Panc1 (cell line): ENCODE data around the gene SUN1. TPM values are rescaled to one million over a fixed set of nuclear protein-coding genes. Genes with fewer than 3 reads are reported as not detected.

ENCODE experiments used
- ATAC-seq: fragments of 200-7000 bp; cut with Tn5 transposase; 2 replicates; pipeline ENCODE4 v1.9.1; 2020; ENCODE audit warnings: mild to moderate bottlenecking, moderate library complexity
- BruUV-seq: library from RNA; stranded (reverse); fragments of 400-500 nt; replicated peaks from 2 replicates; lab custom pipeline; 2021; lab: Mats Ljungman, UMichigan
- CTCF ChIA-PET: fragments of 300-600 bp; sonication (Branson Sonifier 250); formaldehyde crosslinking; loops from one replicate; lab custom pipeline; 2022; ENCODE audit warnings: antibody characterized with exemption; lab: Charles Lee
- POLR2A ChIA-PET: fragments of 300-600 bp; sonication (Branson Sonifier 250); formaldehyde crosslinking; loops from one replicate; lab custom pipeline; 2022; ENCODE audit warnings: antibody characterized with exemption; lab: Charles Lee
- DNase-seq: peaks from one replicate; pipeline ENCODE4 v3.0.0-alpha.2; 2010; ENCODE audit warnings: low read depth, low spot score
- H3K27ac ChIP-seq: 2 replicates; pipeline ENCODE4 v1.5.1; 2011; ENCODE audit warnings: mild to moderate bottlenecking, low read length, inconsistent platforms
- H3K27me3 ChIP-seq: fragments of 200-500 bp; sonication (Bioruptor generic); 2 replicates; pipeline ENCODE4 v1.6.0; 2014; ENCODE audit warnings: low read length, inconsistent platforms; ENCODE audit not compliant: control insufficient read depth, insufficient read depth
- H3K36me3 ChIP-seq: fragments of 200-500 bp; sonication (Bioruptor generic); 2 replicates; pipeline ENCODE4 v1.5.1; 2014; ENCODE audit warnings: inconsistent platforms, mild to moderate bottlenecking, low read length, moderate library complexity; ENCODE audit not compliant: control insufficient read depth, insufficient read depth
- H3K4me1 ChIP-seq: 2 replicates; pipeline ENCODE4 v1.5.1; 2011; ENCODE audit warnings: inconsistent platforms, mild to moderate bottlenecking, low read length, moderate library complexity; ENCODE audit not compliant: control insufficient read depth, insufficient read depth
- H3K4me3 ChIP-seq, 2 experiments: 2 replicates each; pipeline ENCODE4 v1.5.1; 2011 to 2012; ENCODE audit warnings: low read depth in 2 of 2, low read length in 2 of 2, mild to moderate bottlenecking in 2 of 2, inconsistent platforms in 1 of 2, moderate library complexity in 1 of 2
- H3K9me3 ChIP-seq: fragments of 200-500 bp; sonication (Bioruptor generic); 2 replicates; pipeline ENCODE4 v1.5.1; 2014; ENCODE audit warnings: low read depth, mild to moderate bottlenecking, inconsistent platforms, low read length, moderate library complexity; ENCODE audit not compliant: control insufficient read depth, insufficient read depth
- POLR2AphosphoS5 ChIP-seq: IDR thresholded peaks from 2 replicates; pipeline ENCODE4 v1.6.1; 2012; ENCODE audit warnings: mild to moderate bottlenecking, low read depth, low read length, moderate library complexity
- SIN3A ChIP-seq: IDR thresholded peaks from 2 replicates; pipeline ENCODE4 v1.6.1; 2012; ENCODE audit warnings: low read depth, mild to moderate bottlenecking, low read length, moderate library complexity, borderline replicate concordance; ENCODE audit not compliant: insufficient read depth
- TCF7L2 ChIP-seq: IDR thresholded peaks from 2 replicates; pipeline ENCODE4 v1.6.1; 2011; ENCODE audit warnings: mild to moderate bottlenecking, low read depth, low read length, inconsistent platforms
- in situ Hi-C: cut with HindIII; loops from 2 replicates; pipeline ENCODE4 v1.10.0; 2016; ENCODE audit warnings: low sequenced_read_pairs, low pct_unique_long_range_greater_than_20kb
- intact Hi-C: fragments of 100-400 bp; cut with micrococcal nuclease; formaldehyde crosslinking; loops from one replicate; pipeline ENCODE4 v1.10.0; 2022; ENCODE audit not compliant: unreplicated experiment
- total RNA-seq: library from RNA; stranded (reverse); gene quantifications from one replicate; pipeline ENCODE4 v1.2.1, GENCODE V29; 2021; ENCODE audit not compliant: unreplicated experiment
- TF ChIP-seq, protein P1 (sequence below): fragments of 450-650 bp; IDR thresholded peaks from 2 replicates; pipeline ENCODE4 v1.5.1; 2017; ENCODE audit warnings: mild to moderate bottlenecking
- TF ChIP-seq, protein P2 (sequence below), 2 experiments: IDR thresholded peaks; 2 replicates each; pipeline ENCODE4 v1.6.1; 2011 to 2012; ENCODE audit warnings: low read depth in 2 of 2, control low read depth in 1 of 2, low read length in 1 of 2, mild to moderate bottlenecking in 1 of 2, moderate library complexity in 1 of 2; ENCODE audit not compliant: insufficient read depth in 1 of 2

SUN1 gene
- total RNA-seq, 1 experiment from 2014 or later, result 244 TPM

DNA sequence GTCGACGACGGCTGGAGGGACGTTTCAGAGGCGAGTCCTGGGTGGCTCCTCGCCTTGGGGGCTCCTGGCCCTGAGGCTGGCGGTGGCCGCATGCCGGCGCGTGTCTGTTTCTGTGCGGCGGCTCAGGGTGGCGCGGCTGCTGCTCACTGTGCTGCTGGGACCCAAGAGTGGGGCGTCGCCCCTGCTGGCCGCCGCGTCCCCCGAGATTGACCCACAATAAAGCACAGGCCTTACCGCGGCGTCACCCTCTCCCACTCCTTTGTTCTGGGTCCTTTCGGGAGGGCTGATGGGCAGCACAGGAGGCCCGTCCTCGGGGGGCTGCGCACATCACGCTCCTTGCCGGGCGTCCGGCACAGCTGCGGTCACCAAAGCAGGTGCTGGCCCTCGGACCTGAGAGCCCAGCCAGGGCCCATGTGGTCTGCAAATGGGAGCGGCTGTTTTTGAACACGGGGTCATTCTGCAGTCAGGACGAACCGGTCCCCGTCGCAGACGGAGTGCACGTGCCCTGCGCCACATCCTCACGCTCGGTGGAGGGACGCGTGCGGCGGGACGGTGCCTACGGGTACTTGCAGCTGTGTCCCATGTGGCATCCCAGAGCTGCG lies 63.3 kb downstream of the SUN1 start:
- ATAC-seq (no peak), DNase-seq (no peak)
- Histone ChIP-seq H3K9me3 (no peaks in the 10 kb centered on the region), H3K27me3 (no peaks in the 10 kb centered on the region), H3K4me1 (peaks cover 4% of the 10 kb centered on the region), H3K27ac (no peak overlapping the region), H3K4me3 (no peak overlapping the region), H3K36me3 (peaks cover 3% of the 10 kb centered on the region; the same call in 1 of the 2 replicates)
- BruUV-seq, result no TSS peak
- TF ChIP-seq, protein P1, sequence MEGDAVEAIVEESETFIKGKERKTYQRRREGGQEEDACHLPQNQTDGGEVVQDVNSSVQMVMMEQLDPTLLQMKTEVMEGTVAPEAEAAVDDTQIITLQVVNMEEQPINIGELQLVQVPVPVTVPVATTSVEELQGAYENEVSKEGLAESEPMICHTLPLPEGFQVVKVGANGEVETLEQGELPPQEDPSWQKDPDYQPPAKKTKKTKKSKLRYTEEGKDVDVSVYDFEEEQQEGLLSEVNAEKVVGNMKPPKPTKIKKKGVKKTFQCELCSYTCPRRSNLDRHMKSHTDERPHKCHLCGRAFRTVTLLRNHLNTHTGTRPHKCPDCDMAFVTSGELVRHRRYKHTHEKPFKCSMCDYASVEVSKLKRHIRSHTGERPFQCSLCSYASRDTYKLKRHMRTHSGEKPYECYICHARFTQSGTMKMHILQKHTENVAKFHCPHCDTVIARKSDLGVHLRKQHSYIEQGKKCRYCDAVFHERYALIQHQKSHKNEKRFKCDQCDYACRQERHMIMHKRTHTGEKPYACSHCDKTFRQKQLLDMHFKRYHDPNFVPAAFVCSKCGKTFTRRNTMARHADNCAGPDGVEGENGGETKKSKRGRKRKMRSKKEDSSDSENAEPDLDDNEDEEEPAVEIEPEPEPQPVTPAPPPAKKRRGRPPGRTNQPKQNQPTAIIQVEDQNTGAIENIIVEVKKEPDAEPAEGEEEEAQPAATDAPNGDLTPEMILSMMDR, result no peak
- TF ChIP-seq, protein P2, sequence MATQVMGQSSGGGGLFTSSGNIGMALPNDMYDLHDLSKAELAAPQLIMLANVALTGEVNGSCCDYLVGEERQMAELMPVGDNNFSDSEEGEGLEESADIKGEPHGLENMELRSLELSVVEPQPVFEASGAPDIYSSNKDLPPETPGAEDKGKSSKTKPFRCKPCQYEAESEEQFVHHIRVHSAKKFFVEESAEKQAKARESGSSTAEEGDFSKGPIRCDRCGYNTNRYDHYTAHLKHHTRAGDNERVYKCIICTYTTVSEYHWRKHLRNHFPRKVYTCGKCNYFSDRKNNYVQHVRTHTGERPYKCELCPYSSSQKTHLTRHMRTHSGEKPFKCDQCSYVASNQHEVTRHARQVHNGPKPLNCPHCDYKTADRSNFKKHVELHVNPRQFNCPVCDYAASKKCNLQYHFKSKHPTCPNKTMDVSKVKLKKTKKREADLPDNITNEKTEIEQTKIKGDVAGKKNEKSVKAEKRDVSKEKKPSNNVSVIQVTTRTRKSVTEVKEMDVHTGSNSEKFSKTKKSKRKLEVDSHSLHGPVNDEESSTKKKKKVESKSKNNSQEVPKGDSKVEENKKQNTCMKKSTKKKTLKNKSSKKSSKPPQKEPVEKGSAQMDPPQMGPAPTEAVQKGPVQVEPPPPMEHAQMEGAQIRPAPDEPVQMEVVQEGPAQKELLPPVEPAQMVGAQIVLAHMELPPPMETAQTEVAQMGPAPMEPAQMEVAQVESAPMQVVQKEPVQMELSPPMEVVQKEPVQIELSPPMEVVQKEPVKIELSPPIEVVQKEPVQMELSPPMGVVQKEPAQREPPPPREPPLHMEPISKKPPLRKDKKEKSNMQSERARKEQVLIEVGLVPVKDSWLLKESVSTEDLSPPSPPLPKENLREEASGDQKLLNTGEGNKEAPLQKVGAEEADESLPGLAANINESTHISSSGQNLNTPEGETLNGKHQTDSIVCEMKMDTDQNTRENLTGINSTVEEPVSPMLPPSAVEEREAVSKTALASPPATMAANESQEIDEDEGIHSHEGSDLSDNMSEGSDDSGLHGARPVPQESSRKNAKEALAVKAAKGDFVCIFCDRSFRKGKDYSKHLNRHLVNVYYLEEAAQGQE (IDR thresholded peaks at IDR 0.05; ENCODE audit: insufficient read depth in 1 of 2, low read depth in 2 of 2, low read length in 1 of 2), result no peak
- no peak for TF ChIP-seq TCF7L2
- TF ChIP-seq POLR2AphosphoS5, result no peak
- no peak for TF ChIP-seq SIN3A
- CTCF ChIA-PET, result no interaction called here
- POLR2A ChIA-PET, result no interaction called here
- in situ Hi-C loops (no loop called here), intact Hi-C loops (no loop called here)

DNA sequence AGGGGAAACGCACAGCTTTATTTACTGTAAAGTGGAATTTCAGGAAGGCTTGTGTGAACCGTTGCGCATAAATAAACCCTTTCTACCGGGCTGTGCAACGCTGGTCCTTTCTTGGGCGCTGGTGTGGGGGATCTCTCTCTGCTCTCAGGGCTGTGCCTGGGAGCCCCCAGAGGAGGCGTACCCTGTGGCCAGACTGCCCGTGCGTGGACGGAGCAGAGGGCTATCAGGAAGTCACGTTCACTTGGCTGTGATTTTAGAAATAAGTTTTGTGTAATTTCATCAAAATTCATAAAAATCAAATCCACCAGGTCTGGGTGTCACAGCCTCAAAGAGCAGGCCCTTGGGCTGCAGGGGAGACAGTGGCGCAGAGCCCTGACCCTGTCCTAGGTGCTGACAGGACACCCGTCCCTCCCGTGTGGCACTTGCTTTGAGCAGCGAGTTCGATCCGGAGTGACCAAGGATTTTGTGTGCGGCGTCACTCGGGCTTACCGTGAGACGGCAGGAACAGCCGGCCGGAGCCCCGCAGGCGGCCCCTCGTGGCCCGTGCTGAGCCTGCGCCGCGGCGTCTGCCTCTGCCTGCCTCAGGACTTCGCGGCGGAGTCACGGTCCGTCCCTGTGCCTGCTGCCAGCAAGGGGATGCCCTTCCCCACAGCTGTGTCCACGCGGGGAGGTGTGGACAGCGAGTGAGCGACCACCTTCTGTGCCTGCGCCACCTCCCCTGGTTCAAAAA lies 64.2 kb downstream of the SUN1 start:
- no TSS peak for BruUV-seq
- peaks cover 3% of the 10 kb centered on the region; the same call in 1 of the 2 replicates for H3K36me3 ChIP-seq
- in situ Hi-C loops, result no loop called here

More for the DNA sequence above, 64.2 kb downstream of the SUN1 start:
- no peak for DNase-seq
- CTCF ChIA-PET, result interaction anchor here (0.6 kb wide), 1 partner anchor 25 kb away, joined by 5 read pairs; no protein-coding TSS in a partner anchor
- H3K4me1 ChIP-seq, result peaks cover 12% of the 10 kb centered on the region
- ATAC-seq, result no peak
- TF ChIP-seq POLR2AphosphoS5, result no peak
- TF ChIP-seq SIN3A, result no peak
- TF ChIP-seq, protein P1, result no peak
- TF ChIP-seq, protein P2 (IDR thresholded peaks at IDR 0.05; ENCODE audit: insufficient read depth in 1 of 2, low read depth in 2 of 2, low read length in 1 of 2), result peak in 1 of 2 experiments; percentile 88; a peak in 2 of 4 replicates
- TF ChIP-seq TCF7L2, result no peak
- no peaks in the 10 kb centered on the region for H3K27me3 ChIP-seq
- no peaks in the 10 kb centered on the region for H3K9me3 ChIP-seq
- no peak overlapping the region for H3K4me3 ChIP-seq
- intact Hi-C loops, result no loop called here
- POLR2A ChIA-PET, result interaction anchor here (0.6 kb wide), 1 partner anchor 63 kb away, joined by 3 read pairs; no protein-coding TSS in a partner anchor
- no peak overlapping the region for H3K27ac ChIP-seq
